GM21360 (cell line): ENCODE data around the gene TLR5.
"Not testable (repeated sequence)": the region's sequence is repeated elsewhere in the genome, so short reads cannot be mapped to it uniquely, and the experiment has no call there.

Source experiments
- ATAC-seq: cut with Tn5 transposase; IDR thresholded peaks from one replicate; pipeline ENCODE4 v1.9.1; 2021; ENCODE audit warnings: mild to moderate bottlenecking, moderate library complexity; ENCODE audit not compliant: unreplicated experiment

The TLR5 gene, protein sequence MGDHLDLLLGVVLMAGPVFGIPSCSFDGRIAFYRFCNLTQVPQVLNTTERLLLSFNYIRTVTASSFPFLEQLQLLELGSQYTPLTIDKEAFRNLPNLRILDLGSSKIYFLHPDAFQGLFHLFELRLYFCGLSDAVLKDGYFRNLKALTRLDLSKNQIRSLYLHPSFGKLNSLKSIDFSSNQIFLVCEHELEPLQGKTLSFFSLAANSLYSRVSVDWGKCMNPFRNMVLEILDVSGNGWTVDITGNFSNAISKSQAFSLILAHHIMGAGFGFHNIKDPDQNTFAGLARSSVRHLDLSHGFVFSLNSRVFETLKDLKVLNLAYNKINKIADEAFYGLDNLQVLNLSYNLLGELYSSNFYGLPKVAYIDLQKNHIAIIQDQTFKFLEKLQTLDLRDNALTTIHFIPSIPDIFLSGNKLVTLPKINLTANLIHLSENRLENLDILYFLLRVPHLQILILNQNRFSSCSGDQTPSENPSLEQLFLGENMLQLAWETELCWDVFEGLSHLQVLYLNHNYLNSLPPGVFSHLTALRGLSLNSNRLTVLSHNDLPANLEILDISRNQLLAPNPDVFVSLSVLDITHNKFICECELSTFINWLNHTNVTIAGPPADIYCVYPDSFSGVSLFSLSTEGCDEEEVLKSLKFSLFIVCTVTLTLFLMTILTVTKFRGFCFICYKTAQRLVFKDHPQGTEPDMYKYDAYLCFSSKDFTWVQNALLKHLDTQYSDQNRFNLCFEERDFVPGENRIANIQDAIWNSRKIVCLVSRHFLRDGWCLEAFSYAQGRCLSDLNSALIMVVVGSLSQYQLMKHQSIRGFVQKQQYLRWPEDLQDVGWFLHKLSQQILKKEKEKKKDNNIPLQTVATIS

DNA sequence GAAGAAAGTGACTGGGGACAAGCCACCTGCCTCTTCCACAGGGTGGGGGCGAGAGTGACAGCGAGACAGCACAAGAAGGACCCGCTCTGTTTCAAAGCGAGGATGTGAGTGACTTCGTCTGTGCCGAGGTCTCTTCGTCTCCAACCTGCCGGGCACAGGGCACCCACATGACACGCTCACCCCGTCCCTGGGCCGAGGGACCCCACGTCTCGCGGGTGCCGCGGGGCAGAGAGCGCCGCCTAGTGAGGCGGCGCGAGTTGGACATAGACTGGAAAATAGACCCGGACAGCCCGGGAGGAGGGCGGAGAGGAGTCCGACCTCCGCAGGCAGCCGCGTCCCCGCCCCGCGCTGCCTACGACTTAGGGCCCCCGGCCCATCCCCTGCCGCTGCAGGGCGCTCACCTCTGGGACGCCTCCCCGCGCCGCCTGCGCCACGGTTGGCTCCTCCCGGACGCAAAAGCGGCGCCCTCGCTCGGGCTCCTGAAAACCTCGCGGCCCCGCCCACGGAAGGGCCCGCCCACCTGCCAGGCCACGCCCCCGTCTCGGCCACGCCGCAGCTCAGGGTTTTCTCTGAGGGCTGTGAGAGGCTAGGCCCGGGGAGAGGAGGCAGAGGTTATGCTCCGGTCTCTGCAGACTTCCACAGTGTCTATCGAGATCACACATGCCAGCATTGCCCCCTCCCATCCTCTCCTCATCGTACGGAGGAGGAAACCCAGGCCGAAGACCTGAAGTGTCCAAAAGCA is at the start of gene TLR5:
TSS of gene TLR5 (minus strand) at position 454 of the 742 bp plus-strand sequence. CDS start 30,217 bp downstream, outside the sequence.
- peak; percentile 90 for ATAC-seq

DNA sequence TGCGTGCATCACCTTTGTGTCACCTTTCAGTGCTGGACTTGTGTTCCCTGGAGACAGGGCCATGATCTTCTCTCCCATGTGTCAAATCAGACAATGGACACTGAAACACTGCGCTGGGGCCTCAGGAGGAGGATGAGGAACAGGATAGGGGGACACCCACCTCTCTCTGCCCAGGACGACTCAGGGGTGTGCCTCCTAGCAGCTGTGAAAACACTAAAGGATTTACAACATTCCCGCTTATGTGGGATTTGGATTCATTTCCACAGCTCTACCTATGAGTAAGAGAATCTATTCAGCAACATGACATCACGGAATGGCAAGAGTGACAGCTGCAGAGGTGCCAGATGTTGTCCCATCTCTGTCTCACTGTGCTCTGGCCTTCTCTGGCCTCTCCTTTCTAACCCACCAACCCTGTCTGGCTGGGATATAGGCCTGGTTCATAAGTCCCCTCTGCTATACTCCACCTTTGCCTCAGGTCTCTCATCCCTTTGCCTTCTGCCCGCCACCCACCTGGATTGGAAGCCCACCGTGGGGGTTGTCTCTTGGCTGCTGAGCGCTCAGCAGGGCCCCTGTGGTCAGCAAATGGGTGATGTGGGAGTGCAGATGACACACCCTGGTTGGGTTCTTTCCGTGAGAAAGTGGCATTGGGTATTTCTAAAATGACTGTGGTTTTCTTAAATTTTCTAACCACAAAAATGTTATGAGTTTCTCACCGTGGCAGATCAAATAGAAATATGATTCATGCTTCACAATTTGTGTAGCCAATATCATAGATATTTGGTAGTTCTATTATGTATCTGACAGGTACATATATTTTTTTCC is 47.1 kb upstream of the TLR5 start:
- ATAC-seq = peak; percentile 60

DNA sequence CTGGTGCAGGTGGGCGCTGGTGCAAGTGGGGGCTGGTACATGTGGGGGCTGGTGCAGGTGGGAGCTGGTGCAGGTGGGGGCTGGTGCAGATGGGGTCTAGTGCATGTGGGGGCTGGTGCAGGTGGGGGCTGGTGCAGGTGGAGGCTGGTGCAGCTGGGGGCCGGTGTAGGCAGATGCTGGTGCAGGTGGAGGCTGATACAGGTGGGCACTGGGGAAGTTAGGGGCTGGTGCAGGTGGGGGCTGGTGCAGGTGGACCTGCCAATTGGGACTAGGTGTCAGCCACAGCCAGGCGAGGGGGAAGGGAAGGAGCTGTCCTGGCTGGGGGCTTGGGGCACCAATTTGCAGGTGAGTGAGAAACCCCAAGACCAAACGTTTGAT is 46.5 kb upstream of the TLR5 start:
- ATAC-seq = no peak

DNA sequence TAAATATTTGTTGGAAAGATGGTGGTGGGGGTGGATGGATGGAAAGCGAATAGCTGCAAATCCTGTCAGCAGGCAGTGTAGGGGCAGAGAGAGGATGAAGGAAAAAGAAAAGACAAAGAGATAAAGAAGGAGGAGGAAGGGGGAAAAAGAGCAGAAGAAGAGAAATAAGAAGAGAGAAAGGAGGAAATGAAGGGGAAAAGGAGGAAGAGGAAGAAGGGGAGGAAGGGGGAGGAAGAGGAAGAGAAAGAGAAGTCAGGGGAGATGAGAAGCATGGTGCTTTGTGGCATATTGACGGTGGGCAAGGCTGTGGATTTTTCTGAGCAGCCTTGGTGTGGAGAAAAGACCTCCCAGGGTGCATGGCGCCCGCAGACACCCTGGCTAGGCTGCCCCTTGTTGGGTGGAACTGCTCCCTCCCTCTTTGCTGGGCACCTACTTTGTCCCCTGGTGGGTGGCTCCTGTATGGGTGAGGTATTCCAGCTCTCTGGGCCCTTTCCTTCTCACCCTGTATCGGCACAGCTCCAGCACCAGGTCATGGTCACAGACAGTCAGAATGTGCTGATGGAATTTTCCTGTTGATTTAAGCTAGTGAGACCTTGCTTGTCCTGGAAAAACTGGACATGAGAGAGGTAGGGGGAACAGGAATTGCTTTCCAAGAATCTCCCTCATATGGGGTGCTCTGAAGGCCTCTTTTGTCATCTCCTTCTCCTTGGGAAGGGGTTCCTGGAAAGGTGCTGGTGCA is 45.7 kb upstream of the TLR5 start:
- no peak for ATAC-seq

GRCh38 chr1:223186800-223187199 is 43.8 kb upstream of the TLR5 start:
- ATAC-seq = no peak

DNA sequence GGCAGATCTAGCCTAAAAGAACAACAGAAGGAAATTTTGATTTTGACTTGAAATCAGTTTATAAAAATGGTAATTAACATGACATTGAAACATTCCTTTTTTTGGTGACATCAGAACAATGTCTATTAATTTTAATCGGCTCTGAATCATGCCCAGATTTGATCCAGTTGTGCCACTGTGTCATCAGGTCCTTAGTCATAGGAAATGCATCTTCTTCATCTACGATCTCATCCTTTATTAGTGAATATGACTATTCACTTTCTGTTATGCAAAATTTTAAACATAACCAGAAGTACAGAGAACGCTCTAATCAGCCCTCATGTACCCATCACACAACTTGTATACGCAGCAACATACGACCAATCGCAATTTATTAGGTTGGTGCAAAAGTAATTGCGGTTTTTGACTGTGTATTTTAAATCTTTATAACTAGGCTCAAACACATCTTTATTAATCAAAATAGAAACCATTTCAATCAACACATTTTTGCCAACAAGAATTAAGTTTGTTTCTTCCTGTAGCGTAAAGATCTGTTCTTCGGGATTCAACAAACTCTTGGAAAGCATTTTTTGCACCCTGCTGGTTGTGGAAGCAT is 40.3 kb upstream of the TLR5 start:
- ATAC-seq = no peak

GRCh38 chr1:223180731-223181321 is 37.8 kb upstream of the TLR5 start:
- no peak for ATAC-seq

GRCh38 chr1:223179786-223180185 is 36.7 kb upstream of the TLR5 start:
- no peak for ATAC-seq

GRCh38 chr1:223179280-223179679 is 36.2 kb upstream of the TLR5 start:
- no peak for ATAC-seq

GRCh38 chr1:223177681-223178080 is 34.6 kb upstream of the TLR5 start:
- ATAC-seq = no peak

DNA sequence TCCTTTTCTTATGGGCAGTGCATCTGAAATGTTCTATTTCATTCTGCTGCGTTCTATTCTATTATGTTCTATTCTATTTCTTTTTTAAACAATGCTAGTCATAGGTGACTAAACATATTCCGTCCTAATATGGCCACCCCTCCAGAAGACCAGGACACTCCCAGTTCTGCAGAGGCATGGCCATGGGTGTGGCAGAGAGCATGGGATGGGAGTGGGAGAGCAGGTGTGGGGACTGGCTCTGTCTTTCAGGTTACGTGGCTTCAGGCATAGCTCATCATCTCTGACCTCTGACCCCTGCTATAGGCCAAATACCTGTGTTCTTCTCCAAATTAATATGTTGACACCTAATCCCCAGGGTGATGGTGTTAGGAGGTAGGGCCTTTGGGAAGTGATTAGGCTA is 33.4 kb upstream of the TLR5 start:
- ATAC-seq = no peak

- no peak for ATAC-seq
Measured at GRCh38 chr1:223175633-223176032, 32.6 kb upstream of the TLR5 start.

DNA sequence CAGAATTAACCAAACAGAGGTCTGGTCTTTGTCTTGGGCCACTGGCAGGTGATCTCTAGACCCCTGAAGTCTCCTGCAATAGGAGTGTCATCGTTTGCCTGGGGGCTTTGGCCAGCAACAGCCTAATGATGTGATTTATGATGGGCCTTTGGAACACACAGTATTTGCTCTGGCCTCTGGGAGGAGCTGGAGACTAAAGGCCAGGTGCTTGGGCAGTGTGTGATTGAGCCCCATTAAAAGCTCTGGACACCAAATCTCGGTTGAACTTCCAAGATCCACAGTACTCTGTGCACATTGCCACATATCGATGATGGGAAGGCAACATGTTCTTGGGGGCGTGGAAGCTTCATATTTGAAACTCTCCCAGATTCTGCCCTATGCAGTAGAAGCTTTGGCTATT is 32.0 kb upstream of the TLR5 start:
- ATAC-seq = no peak

DNA sequence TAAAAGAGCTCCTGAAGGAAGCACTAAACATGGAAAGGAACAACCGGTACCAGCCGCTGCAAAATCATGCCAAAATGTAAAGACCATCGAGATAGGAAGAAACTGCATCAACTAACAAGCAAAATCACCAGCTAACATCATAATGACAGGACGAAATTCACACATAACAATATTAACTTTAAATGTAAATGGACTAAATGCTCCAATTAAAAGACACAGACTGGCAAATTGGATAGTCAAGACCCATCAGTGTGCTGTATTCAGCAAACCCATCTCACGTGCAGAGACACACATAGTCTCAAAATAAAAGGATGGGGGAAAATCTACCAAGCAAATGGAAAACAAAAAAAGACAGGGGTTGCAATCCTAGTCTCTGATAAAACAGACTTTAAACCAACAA is 26.4 kb upstream of the TLR5 start:
- not testable (repeated sequence) for ATAC-seq

GRCh38 chr1:223161321-223161720 is 18.3 kb upstream of the TLR5 start:
- no peak for ATAC-seq

DNA sequence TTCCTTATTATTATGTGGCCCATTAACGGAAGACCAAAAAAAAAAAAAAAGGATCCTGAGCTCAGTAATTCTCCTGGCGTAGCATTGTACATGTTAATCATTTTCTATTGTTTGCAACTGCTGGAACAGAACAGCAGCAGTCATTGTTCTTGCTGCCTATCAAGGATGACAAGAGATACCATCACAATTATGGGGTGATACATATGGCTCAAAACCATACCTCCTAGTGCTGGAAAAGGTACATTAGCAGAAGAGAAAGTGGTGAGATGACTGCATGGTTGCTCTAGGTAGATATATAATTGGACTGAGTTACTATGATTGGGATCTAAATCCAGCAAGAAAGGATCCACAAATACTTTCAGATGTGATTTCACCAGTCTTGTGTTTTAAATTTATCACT is 13.3 kb upstream of the TLR5 start:
- no peak for ATAC-seq

GRCh38 chr1:223155153-223155552 is 12.1 kb upstream of the TLR5 start:
- ATAC-seq = no peak

- ATAC-seq = no peak
Measured at GRCh38 chr1:223153177-223154119, 10.4 kb upstream of the TLR5 start.
